ENCODE measurements around the gene MAK.
A peak's percentile ranks its signal among the peaks of the same experiment; 100 is the strongest.
"Not testable (repeated sequence)": the region's sequence is repeated elsewhere in the genome, so short reads cannot be mapped to it uniquely, and the experiment has no call there.

Gene MAK

DNA sequence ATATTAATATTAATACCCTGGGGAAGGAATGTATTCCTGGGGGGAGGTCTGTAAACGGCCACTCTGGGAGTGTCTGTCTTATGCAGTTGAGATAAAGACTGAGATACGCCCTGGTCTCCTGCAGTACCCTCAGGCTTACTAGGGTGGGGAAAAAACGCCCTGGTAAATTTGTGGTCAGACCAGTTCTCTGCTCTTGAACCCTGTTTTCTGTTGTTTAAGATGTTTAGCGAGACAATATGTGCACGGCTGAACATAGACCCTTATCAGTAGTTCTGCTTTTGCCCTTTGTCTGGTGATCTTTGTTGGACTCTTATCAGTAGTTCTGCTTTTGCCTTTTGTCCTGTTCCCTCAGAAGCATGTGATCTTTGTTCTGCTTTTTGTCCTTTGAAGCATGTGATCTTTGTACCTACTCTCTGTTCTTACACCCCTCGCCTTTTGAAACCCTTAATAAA lies 15.5 kb upstream of the MAK start:
- not testable (repeated sequence) for DNase-seq

DNA sequence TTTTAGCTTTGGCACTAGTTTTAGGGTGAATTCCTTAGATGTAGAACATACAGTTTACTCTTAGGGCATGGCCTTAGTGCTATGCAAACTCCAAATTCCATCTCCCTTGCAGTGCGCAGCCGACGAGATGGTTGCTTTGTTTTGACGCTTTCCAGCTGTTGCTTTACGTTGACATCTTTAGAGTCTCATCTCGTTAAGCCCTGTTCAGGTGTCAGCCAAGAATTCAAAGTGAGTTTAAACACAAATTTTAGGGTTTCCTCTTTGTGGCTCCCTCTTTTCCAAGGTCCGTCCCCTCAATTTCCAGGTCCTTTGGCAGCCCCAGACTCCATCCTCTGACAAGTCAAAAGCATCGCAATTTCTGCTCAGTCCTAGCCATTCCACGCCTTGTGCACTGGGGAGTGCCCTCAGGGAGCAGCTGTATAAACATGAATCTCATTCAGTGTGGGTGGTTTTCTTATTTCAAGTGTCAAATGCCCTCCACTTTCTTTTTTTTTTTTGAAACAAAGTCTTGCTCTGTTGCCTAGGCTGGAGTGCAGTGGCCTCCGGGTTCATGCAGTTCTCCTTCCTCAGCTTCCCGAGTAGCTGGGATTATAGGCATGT lies 14.1 kb upstream of the MAK start:
- DNase-seq: no peak

DNA sequence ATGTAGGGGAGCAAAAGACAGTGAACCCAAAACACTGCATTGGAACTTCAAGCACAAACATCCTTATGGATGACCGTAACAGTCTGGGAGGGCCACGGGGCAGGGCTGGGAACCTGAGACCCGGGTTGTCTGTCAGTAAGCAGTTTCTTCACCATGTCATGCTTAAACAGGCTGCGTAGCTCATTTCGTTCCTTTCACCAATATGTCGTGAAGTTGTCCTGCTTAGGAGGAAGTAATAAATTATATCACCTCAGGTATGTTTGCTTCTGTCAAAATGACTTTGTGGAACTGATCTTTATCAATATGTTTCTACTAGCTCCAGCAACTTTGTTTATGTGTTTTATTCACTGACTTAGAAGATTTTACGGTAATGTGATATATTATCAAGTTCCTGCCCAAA lies 12.4 kb upstream of the MAK start:
- no peak for DNase-seq

DNA sequence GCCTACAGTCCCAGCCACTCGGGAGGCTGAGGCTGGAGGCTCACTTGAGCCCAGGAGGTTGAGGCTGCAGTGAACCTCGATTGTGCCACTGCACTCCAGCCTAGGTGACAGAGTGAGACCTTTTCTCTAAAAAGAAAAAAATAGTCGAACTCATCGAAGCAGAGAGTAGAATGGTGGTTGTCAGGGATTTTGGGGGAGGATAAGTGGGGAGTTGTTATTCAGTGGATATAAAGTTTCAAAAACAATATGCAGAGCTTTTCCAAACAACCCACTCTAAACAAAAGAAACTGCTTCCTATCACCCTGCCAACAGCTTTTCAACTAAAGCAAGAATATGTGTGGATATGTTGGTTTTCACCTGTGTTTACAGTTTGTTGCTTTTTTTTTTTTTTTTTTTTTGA lies 11.6 kb upstream of the MAK start:
- no peak for DNase-seq

DNA sequence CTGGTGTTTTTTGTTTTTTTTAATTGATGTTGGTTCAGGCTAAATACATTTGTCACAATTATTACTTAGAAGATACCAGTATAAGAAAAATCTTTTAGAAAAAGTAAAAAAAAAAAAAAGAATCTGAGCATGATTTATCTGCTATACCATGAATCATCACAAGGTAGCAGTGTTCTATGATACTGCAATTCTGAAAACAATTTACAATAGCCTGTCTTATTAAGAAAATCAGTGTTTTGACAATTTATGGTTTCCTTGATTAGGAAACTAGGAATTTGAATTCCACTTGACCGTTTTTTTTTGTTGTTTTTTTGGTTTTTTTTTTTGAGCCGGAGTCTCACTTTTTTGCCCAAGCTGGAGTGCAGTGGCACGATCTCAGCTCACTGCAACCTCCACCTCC lies 9.3 kb upstream of the MAK start:
- DNase-seq: no peak

DNA sequence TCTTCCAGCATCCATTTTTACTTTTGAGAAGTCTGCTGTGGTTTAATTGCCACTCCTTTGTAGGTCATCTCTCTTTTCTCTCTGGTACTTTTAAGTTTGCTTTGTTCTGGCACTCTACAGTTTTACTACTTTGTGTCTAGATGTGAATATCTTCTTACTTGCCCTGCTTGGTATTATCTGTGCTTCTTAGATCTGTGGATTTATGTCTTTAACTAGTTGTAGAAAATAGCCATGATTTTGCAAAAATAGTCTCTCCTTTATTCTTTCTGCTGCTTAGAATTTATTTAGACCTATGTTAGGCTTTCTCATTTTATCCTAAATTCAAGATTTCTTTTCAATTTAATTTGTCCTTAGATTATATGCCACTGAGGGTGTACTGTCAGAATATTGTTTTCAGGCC lies 5.2 kb upstream of the MAK start:
- DNase-seq: no peak

DNA sequence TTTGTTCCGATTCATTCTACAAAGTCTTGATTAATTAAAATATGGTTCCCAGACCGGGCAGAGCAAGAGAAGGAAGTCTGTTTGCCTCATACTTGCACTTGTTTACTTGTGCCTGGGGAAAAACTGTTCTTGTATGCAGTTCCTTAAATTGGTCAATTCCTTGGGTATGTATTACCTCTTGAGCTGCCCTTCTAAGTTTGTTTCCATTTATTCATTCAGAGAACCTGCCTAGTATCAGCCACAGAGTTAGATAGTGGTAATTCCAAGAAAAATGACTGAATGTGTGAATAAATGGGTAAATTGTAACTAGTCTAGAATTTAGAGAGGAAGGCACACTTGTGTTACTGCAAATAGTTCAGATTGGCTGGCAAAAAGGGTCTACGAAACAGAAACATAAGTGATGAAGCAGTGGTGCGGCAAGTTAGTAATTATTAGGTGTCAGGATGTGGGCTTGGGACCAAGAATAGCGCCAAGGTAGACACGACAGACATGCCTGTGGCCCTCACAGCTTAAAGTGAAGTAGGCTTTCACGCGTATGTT lies 525 bp upstream of the MAK start:
- DNase-seq: no peak

DNA sequence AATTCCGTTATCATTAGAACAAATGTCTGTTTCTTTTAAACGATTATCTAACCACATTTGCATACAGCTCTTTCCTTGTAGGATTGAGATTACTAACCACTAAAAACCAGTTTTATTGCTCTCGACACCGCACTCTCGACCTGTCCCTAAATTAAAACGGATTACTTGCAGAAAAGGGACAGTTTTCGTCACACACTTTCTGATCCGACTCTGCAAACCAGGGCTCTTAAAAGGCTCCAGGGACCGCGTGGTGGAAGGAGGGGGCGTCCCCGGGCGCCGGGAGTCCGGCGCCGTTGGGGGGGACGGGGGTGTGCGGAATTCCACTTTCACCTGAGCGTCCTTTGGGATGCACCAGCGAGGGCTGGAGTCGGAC lies 731 bp downstream of the MAK start:
- DNase-seq: no peak

DNA sequence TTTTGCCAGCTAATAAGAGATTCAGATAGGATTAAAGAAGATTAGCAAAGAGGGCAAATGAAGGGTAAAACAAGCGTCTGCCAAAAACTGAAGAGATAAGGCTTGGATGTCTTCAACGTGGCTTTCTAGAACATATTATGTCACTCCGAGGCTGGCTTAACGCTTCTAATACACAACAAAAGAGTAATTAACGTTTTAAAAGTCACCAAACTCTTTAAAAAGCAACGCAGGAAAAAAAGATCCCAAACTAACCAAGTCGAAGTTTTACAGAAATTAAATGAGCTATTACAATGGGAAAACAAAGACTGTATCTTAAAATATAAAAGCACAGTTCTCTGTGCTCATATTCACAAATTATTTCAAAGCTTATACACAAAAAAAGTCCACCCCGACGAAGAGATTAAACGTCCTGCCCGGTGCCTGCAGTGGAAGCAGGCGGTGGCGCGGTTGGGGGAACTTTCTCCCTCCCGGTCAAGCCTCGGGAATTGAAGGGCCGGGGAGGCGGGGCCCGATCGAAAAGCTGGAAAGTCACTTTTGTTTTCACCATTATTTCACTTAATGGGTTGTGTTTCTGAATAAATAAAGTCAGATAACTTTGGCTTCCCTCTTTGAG lies 1.2 kb downstream of the MAK start:
- no peak for DNase-seq

DNA sequence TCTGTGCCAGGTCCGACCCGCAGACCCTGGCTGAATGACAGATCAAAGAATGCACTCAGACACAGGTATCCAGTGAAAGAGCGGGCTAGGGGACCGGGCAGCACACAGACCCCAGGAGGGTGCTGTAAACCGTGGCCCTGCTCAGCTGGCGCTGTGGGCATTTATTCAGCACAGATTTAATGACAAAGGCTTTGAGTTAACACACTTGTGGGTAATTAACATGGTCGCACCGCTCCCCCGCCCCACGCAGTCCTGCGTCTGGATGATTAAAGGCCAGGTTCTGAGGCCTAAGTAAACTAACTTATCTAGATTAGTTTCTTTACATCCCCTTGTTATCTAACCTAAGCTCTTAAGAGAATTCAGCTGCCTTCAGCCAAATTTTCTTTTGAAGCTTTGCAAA lies 3.5 kb downstream of the MAK start:
- DNase-seq: no peak

DNA sequence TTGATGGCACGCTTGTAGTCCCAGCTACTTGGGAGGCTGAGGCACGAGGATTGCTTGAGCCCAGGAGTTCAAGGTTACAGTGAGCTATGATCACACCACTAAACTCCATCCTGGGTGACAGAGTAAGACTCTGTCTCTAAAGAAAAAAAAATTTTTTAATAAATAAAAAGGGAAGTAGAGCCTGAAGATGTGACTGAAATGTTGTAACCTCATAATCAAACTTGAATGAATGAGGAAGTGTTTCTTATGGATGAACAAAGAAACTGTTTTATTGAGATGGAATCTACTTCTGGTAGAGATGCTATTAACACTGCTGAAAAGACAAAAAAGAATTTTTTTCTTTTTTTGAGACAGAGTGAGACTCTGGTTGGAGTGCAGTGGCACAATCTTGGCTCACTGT lies 6.7 kb downstream of the MAK start:
- no peak for DNase-seq

DNA sequence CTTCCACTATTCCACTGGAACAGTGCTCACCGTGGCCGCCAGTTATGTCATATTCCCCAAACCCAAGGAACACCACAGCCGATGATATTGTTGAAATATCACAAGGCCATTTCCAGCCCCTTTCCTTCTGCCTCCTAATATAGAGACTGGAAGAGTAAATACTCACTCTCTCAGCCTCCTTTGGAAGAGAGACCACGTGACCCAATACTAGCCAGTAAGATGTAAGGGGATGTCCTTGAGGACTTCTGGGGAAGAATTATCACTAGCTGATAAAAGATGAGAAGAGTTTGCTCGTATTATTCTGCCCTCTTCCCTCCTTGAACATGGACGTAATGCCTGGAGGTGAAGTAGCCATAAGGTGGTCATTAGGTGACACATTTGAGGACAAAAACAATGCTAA lies 13.5 kb downstream of the MAK start:
- no peak for DNase-seq

DNA sequence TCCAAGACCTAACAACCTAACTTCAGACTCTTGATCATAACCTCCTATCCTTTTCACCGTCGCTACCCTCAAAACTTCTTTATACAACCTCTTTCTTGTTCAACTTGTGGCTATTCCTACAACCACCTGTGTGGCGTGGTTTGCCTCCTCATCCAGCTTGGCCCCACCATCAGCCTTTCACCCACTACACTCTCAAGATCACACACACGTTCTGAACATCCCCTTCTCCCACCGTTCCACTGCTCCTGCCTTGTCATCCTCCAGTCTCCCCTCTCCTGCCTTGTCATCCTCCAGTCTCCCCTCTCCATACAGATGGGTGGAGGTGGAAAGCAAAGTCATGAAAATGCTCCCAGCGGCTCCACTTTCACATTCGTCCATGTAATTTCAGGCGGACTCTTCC lies 14.0 kb downstream of the MAK start:
- no peak for DNase-seq

DNA sequence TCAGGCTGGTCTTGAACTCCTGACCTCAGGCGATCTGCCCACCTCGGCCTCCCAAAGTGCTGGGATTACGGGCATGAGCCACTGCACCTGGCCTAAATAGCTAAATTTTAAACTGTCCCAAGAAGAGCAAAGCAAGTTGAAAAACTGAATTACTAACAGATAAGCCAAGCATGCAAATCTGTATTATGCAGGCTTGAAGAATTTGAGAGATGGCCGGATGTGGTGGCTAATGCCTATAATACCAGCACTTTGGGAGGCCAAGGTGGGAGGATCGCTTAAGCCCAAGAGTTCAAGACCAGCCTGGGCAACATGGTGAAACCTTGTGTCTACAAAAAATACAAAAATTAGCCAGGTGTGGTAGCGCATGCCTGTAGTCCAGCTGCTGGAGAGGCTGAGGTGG lies 24.2 kb downstream of the MAK start:
- not testable (repeated sequence) for DNase-seq

DNA sequence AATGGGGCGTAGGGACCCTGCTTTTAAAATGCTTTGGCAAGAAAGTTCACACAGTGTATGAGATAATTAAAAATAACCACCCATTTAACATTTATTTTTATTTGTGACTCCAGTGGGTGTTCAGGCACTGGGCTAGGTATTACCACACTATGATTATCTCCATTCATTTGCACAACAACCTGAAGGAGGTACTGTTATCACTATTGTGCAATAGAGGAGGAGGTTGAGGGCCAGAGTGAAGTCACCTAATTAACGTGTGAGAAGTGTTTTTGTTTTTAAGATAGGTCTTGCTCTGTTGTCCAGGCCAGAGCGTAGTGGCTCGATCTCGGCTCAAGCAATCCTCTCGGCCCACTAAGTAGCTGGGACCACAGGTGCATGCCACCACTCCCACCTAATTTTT lies 29.2 kb downstream of the MAK start:
- no peak for DNase-seq

DNA sequence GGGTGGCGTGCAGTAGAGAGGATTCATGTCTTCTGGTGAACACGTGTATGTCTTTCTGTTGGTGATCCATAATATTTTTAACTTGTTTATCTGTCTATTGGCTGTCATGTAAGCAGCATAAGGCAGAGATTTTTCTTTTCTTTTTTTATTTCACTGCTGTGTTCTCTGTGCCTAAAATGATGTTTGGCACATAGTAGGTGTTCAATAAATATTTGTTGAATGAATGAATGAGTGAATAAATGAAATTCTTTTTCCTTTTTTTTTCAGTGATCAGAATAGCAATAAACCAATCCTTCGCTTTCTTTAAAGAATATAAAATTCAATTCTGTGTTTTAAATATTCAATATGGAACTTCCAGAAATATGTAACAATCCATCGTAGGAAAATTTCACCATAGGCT lies 30.0 kb downstream of the MAK start:
- no peak for DNase-seq

DNA sequence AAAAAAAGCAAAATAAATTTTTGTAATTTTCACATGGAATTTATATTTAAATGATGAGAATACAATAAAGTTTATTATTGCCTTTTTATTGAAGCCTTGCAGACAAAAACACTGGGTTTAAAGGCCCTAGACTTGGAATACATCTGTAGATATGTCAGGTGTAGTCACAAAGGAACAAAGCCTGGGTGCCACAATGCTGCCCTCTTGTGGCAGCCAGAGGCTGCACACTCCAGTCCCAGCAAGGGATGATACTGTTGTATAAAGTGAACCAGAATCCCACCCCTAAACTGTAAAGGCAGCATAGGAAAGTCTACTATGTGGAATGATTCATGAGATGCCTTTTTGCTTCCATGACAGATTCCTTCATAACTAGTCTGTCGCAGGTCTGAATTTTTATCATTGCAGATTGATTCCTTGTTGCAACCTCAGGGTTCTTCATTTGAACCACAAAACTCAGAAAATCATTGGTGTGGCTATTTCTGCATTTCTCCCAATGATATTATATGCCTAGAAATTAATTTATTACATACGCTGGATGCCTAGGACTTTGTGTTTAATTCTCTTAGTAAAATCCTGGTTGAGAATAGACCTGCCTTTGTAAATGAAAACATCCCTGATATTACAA lies 37.0 kb downstream of the MAK start:
- DNase-seq: peak; percentile 31

DNA sequence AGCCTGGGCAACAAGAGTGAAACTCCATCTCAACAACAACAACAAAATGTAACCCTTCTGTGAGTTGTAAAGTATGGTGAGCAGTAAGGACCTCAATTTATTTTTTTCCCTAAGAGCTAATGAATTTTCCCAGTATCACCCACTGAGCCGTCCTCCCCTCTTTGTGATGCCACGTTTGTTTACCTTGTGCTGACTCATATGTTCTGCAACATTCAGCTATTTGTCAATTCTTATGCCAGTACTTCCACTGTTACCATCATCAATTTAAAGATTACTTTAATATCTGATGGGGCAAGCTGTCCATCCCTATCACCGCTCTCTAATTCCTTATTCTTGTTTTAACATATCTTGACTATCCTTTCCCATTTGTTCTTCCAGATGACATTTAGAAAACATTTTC lies 37.5 kb downstream of the MAK start:
- DNase-seq: peak; percentile 4

DNA sequence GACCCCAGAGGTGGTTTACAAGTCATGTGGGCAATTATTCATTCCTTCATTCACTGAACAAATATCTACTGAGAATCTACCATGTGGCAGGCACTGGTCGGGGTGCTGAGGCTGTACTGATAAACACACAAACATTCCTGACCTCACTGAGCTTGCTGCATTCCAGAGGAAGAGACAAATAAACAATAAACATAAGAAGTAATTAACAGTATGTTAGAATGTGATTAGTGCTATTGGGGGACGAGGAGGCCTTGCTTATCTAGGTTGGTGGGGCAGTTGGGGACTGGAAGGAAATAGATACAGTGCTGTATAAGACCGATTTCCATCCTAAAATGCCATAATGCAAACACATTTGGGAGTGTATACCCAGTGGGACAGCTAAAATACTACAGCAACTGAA lies 44.1 kb downstream of the MAK start:
- DNase-seq: no peak

DNA sequence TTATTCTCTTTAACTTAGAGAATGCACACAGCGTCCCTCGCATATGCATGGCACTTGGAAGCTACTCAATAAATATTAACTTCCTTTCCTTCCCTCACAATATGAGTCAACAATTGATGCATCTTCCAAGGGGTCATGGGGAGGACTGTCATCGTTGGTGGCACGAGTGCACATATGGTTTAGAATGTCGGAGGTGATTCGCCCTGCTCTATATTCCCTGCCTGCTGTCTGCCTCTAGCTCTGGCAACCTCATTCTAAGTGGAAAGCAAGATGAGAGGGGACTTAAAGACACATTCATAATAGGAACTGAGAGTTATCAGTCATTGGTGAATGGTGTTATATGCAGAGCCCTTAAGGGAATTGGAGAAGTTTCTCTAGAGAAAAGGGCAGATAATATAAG lies 44.6 kb downstream of the MAK start:
- DNase-seq: no peak

DNA sequence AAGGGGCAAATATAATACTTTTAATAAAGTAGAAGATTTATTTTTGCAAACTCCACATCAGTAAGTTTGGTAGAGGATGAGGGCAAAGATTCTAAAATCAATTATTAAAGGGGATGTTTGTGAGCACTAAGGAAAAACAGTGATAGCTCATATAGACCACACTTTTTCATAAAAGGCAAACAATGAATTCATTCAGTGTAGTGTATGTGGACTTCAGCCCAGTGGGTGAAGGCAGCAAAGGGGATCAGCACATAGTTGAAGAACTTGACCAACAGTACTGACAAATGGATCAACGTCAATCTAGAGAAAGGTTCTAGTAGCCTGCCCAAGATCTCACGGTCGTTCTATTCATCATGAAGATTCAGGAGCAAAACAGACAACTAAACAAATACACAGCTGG lies 45.3 kb downstream of the MAK start:
- no peak for DNase-seq

DNA sequence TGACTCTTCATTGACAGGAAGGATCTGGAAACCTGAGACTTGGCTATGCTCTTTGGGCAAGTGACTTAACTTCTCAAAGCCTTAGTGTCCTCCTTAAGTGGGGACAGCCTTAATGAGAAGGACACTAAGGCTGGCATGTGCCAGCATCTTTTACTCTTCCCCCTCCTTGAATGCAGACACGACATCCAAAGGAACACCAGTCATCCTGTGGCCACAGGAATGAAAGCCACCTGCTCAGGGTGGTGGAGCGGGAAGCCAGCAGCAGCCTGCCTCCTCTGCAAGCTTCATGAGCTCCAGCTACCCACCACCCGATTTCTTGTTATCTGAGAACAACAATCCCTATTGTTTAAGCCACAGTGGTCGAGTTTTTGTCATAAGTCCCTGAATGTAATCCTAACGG lies 46.2 kb downstream of the MAK start:
- no peak for DNase-seq

DNA sequence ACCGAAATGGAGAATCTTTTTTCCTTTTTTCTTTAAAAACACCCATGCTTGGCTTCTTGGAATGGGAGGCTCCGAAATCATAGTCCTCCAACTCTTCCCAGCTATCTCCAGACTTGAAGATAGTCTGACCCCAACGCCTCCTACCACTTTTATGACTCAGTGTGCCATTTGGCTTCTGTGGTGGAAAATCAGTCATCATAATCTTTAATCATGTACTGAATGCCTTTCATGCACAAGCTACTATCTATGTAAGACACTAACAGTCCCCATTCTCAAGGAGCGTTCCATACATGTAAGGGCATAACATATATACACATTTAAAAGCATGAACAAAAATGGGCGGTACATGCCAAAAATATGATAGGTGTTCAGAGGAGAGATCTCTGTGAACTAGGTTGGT lies 46.7 kb downstream of the MAK start:
- DNase-seq: no peak

DNA sequence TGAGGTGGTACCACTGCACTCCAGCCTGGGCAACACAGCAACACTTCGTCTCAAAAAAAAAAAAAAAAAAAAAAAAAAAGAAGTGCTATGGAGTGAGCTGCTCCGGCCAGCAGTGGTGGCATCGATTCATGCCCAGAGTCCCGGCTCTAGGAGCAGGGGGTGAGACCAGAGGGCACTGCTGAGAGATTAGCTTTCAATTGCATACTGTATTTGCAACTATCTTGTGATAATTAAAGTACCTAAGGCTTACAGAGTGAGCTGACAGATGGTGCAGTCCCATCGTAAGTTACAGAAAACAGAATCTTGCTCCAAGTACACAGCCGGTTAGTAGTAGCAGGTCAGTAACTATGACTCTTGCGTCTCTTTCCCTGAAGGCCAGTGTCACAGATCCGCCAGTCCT lies 59.3 kb downstream of the MAK start:
- no peak for DNase-seq

DNA sequence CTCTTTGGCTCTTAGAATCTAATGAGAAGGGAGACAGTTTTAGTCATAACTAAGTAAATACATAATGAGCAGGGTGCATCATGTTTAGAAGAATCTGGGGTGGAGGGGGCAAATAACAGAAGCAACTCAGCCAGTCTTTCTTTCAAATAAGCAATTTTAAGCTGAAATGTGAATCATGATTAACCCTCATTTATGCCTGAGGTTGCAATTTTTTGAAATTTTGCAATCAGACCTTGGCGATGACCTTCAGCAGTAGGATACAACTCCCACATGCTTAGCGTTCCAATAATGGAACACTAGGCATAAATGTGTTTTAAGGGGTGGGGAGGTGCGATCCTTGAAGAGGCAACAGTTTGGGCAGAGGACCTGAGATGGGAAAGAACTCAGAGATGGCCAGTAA lies 60.1 kb downstream of the MAK start:
- no peak for DNase-seq
